Umbilical cord (tissue), 2 donors: Measurements from ENCODE around the gene ENPEP. TPM values are rescaled to one million over a fixed set of nuclear protein-coding genes. Genes with fewer than 3 reads are reported as not detected.
"Not testable (repeated sequence)": the region's sequence is repeated elsewhere in the genome, so short reads cannot be mapped to it uniquely, and the experiment has no call there.

Experiments used
- DNase-seq: peaks from one replicate; pipeline ENCODE4 v3.0.0-alpha.2; 2015; ENCODE audit warnings: low spot score
- total RNA-seq: library from RNA; depleted of rRNA; stranded (reverse); fragments of >200 nt; gene quantifications from one replicate; pipeline ENCODE4 v1.2.3, GENCODE V29; 2014; ENCODE audit warnings: low replicate concordance; ENCODE audit not compliant: insufficient read depth

Gene ENPEP
- 15.2 TPM for total RNA-seq

GRCh38 chr4:110475881-110476818, at the start of gene ENPEP:
ENPEP (plus strand) TSS chr4:110476155; CDS start chr4:110476415, 260 bp downstream.
- peak; percentile 82 for DNase-seq

- DNase-seq: not testable (repeated sequence)
Measured at GRCh38 chr4:110431805-110432204, 44.1 kb upstream of the ENPEP start.

- not testable (repeated sequence) for DNase-seq
Measured at GRCh38 chr4:110437292-110437691, 38.7 kb upstream of the ENPEP start.

GRCh38 chr4:110439209-110439608, 36.7 kb upstream of the ENPEP start:
- not testable (repeated sequence) for DNase-seq

GRCh38 chr4:110442309-110442708, 33.6 kb upstream of the ENPEP start:
- DNase-seq: no peak

GRCh38 chr4:110442788-110443187, 33.2 kb upstream of the ENPEP start:
- no peak for DNase-seq

GRCh38 chr4:110449947-110450346, 26.0 kb upstream of the ENPEP start:
- DNase-seq: no peak

- no peak for DNase-seq
Measured at GRCh38 chr4:110452546-110452945, 23.4 kb upstream of the ENPEP start.

GRCh38 chr4:110454441-110454840, 21.5 kb upstream of the ENPEP start:
- peak; percentile 73 for DNase-seq

- no peak for DNase-seq
Measured at GRCh38 chr4:110458494-110459266, 17.3 kb upstream of the ENPEP start.

GRCh38 chr4:110460074-110460746, 15.7 kb upstream of the ENPEP start:
- DNase-seq: no peak

- no peak for DNase-seq
Measured at GRCh38 chr4:110467400-110467799, 8.6 kb upstream of the ENPEP start.

- no peak for DNase-seq
Measured at GRCh38 chr4:110472583-110473329, 3.2 kb upstream of the ENPEP start.

- DNase-seq: no peak
Measured at GRCh38 chr4:110474481-110474880, 1.5 kb upstream of the ENPEP start.

- DNase-seq: not testable (repeated sequence)
Measured at GRCh38 chr4:110475080-110475479, 875 bp upstream of the ENPEP start.

- DNase-seq: no peak
Measured at GRCh38 chr4:110477836-110478235, 1.9 kb downstream of the ENPEP start.

GRCh38 chr4:110480031-110480549, 4.1 kb downstream of the ENPEP start:
- peak; percentile 95 for DNase-seq

- no peak for DNase-seq
Measured at GRCh38 chr4:110480746-110481271, 4.9 kb downstream of the ENPEP start.

- no peak for DNase-seq
Measured at GRCh38 chr4:110483516-110483915, 7.6 kb downstream of the ENPEP start.

- DNase-seq: no peak
Measured at GRCh38 chr4:110484029-110484428, 8.1 kb downstream of the ENPEP start.

GRCh38 chr4:110484767-110485166, 8.8 kb downstream of the ENPEP start:
- peak; percentile 88 for DNase-seq
